ENCODE measurements around the gene RBM42. TPM values are rescaled to one million over a fixed set of nuclear protein-coding genes. Genes with fewer than 3 reads are reported as not detected.
A peak's percentile ranks its signal among the peaks of the same experiment; 100 is the strongest.

The RBM42 gene
- total RNA-seq, 1 donor from 2014 or later = 116 TPM

DNA sequence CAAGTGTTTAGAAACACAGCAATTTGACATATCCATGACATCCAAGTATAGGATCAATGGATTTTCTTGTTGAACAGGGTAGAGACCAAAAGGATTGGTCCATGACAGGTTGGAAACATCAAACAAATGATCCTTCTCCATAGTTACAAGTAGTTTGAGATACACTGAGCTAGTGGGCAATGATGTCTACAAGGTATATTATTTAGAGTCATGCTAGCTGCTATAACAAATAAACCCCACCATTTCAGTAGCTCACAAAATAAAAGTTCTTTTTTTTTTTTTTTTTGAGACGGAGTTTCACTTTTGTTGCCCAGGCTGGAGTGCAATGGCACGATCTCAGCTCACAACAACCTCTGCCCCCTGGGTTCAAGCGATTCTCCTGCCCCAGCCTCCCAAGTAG lies 21.2 kb upstream of the RBM42 start:
- Mint-ChIP-seq H3K36me3 (ENCODE audit: low read depth, unreplicated experiment) (peaks cover 4% of the 10 kb centered on the region), H3K4me3 (ENCODE audit: unreplicated experiment) (no peak overlapping the region), H3K4me1 (ENCODE audit: unreplicated experiment) (no peaks in the 10 kb centered on the region), H3K9me3 (ENCODE audit: unreplicated experiment) (no peaks in the 10 kb centered on the region), H3K27ac (ENCODE audit: unreplicated experiment) (no peak overlapping the region), H3K27me3 (ENCODE audit: unreplicated experiment) (peaks cover 4% of the 10 kb centered on the region)
- DNase-seq (ENCODE audit: low spot score) = no peak
- TF ChIP-seq, protein P1, sequence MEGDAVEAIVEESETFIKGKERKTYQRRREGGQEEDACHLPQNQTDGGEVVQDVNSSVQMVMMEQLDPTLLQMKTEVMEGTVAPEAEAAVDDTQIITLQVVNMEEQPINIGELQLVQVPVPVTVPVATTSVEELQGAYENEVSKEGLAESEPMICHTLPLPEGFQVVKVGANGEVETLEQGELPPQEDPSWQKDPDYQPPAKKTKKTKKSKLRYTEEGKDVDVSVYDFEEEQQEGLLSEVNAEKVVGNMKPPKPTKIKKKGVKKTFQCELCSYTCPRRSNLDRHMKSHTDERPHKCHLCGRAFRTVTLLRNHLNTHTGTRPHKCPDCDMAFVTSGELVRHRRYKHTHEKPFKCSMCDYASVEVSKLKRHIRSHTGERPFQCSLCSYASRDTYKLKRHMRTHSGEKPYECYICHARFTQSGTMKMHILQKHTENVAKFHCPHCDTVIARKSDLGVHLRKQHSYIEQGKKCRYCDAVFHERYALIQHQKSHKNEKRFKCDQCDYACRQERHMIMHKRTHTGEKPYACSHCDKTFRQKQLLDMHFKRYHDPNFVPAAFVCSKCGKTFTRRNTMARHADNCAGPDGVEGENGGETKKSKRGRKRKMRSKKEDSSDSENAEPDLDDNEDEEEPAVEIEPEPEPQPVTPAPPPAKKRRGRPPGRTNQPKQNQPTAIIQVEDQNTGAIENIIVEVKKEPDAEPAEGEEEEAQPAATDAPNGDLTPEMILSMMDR (IDR thresholded peaks at IDR 0.05; ENCODE audit: unreplicated experiment) = no peak

DNA sequence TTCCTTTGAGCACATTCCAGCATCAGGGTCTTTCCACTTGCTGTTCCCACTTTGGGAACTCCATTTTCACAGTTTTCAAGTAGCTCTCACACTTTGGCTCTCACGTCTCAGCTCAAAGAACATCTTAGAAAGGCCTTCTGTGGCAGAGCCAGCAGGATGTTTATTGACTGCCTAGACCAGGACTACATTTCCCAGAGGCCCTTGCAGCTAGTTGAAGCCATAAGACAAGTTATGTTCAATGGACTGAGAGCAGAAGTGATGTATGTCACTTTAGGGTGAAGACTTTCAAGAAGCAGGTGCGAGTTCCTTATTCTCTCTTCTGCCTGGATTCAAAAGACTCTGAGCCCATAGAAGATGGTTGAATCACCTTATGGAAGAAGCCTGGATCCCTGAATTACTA lies 20.6 kb upstream of the RBM42 start:
- H3K36me3 Mint-ChIP-seq (ENCODE audit: low read depth, unreplicated experiment) = peaks cover 4% of the 10 kb centered on the region
- peaks cover 4% of the 10 kb centered on the region for H3K27me3 Mint-ChIP-seq (ENCODE audit: unreplicated experiment)
- H3K27ac Mint-ChIP-seq (ENCODE audit: unreplicated experiment) = no peak overlapping the region
- no peak overlapping the region for H3K4me3 Mint-ChIP-seq (ENCODE audit: unreplicated experiment)
- H3K9me3 Mint-ChIP-seq (ENCODE audit: unreplicated experiment) = no peaks in the 10 kb centered on the region
- no peaks in the 10 kb centered on the region for H3K4me1 Mint-ChIP-seq (ENCODE audit: unreplicated experiment)
- TF ChIP-seq, protein P1 (IDR thresholded peaks at IDR 0.05; ENCODE audit: unreplicated experiment) = no peak
- no peak for DNase-seq (ENCODE audit: low spot score)

DNA sequence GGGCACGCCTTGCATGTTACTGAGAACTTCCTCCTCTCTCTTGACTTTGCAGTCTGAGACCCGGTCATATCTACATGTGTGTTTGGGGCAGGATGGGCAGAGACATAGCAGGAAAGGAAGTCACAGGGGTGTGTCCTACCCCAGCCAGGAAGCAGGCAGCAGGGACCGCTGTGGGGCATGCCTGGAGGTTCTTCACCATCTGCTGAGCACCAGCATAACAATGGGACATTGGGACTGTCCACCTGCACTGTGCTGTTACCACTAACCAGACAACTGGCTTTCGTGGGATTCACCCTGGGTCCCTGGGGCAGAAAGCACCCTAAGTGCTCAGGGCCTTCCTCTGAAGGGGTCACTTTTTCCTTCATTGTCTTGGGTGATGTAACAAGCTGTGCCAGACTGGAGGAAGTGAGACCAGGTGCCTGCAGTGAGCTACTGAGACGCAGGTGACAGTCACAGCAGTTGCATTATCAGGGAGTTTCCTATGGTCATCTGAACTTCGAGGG lies 18.9 kb upstream of the RBM42 start:
- H3K9me3 Mint-ChIP-seq (ENCODE audit: unreplicated experiment) = no peaks in the 10 kb centered on the region
- H3K4me1 Mint-ChIP-seq (ENCODE audit: unreplicated experiment) = peaks cover 8% of the 10 kb centered on the region
- H3K4me3 Mint-ChIP-seq (ENCODE audit: unreplicated experiment) = no peak overlapping the region
- no peak for DNase-seq (ENCODE audit: low spot score)
- H3K27ac Mint-ChIP-seq (ENCODE audit: unreplicated experiment) = no peak overlapping the region
- H3K36me3 Mint-ChIP-seq (ENCODE audit: low read depth, unreplicated experiment) = peaks cover 7% of the 10 kb centered on the region
- H3K27me3 Mint-ChIP-seq (ENCODE audit: unreplicated experiment) = peaks cover 5% of the 10 kb centered on the region
- TF ChIP-seq, protein P1 (IDR thresholded peaks at IDR 0.05; ENCODE audit: unreplicated experiment) = no peak

DNA sequence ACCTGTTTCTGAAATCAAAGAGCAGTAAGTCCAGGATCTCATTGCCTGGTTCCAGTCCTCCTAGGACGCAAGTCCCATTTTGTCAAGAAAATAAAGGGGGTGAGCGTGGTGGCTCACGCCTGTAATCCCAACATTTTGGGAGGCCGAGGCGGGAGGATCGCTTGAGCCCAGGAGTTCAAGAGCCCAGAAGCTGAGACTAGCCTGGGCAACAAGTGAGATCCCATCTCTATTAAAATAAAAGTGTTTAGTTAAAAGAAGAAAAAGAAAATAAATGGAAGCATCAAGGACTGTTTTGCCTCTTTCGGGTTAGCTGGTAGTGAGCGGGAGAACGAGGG lies 16.6 kb upstream of the RBM42 start:
- H3K4me1 Mint-ChIP-seq (ENCODE audit: unreplicated experiment) = peaks cover 8% of the 10 kb centered on the region
- no peak for DNase-seq (ENCODE audit: low spot score)
- H3K36me3 Mint-ChIP-seq (ENCODE audit: low read depth, unreplicated experiment) = peaks cover 11% of the 10 kb centered on the region
- H3K4me3 Mint-ChIP-seq (ENCODE audit: unreplicated experiment) = peak overlapping the region; percentile 90
- TF ChIP-seq, protein P1 (IDR thresholded peaks at IDR 0.05; ENCODE audit: unreplicated experiment) = no peak
- H3K27me3 Mint-ChIP-seq (ENCODE audit: unreplicated experiment) = peaks cover 5% of the 10 kb centered on the region
- H3K9me3 Mint-ChIP-seq (ENCODE audit: unreplicated experiment) = no peaks in the 10 kb centered on the region
- H3K27ac Mint-ChIP-seq (ENCODE audit: unreplicated experiment) = no peak overlapping the region

DNA sequence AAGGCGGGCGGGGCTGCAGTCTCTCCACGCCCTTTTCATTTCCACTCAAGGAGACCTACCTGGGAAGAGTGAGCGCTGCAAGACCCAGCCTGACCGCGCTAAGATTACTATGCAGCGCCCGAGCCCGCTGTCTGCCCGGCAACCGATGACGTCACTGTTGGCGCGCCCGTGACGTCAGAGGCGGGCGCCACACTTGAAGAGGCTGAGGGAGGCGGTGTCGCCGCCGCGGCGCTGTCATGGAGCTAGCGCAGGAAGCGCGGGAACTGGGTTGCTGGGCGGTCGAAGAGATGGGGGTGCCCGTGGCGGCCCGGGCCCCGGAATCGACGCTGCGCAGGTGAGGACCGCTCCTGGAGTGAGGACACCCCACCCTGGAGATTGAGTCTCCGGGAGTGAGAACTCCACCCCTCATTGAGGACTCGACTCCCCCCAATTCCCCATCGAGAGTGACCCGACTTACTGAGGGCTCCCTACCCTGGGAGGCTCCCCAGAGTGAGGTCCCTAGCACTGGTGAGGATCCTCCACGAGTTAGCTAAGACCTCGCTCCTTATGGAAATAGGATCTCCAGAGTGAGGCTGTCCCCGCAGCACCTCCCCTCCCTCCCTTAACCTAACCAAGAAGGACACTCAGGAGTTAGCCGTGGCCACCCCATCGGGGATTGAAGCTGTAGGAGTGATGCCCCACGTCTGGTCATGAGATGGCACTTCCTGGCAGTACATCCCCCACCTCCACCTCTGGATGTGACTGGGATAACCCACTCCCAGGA lies 16.1 kb upstream of the RBM42 start, which contains the start of gene HAUS5:
TSS of gene HAUS5 (plus strand) at position 177 of the 763 bp plus-strand sequence. CDS start at position 237, 60 bp downstream.
- Mint-ChIP-seq H3K27ac (ENCODE audit: unreplicated experiment) (no peak within 1 kb of the TSS), H3K4me3 (ENCODE audit: unreplicated experiment) (peak within 1 kb of the TSS; percentile 90), H3K36me3 (ENCODE audit: low read depth, unreplicated experiment) (peaks cover 8% of the 10 kb centered on the region), H3K9me3 (ENCODE audit: unreplicated experiment) (no peaks in the 10 kb centered on the region), H3K4me1 (ENCODE audit: unreplicated experiment) (peaks cover 8% of the 10 kb centered on the region), H3K27me3 (ENCODE audit: unreplicated experiment) (peaks cover 5% of the 10 kb centered on the region)
- TF ChIP-seq, protein P1 (IDR thresholded peaks at IDR 0.05; ENCODE audit: unreplicated experiment) = no peak
- peak; percentile 98 for DNase-seq (ENCODE audit: low spot score)
